ENCODE results near the gene DPYD.
A peak's percentile ranks its signal among the peaks of the same experiment; 100 is the strongest.

The DPYD gene

DNA sequence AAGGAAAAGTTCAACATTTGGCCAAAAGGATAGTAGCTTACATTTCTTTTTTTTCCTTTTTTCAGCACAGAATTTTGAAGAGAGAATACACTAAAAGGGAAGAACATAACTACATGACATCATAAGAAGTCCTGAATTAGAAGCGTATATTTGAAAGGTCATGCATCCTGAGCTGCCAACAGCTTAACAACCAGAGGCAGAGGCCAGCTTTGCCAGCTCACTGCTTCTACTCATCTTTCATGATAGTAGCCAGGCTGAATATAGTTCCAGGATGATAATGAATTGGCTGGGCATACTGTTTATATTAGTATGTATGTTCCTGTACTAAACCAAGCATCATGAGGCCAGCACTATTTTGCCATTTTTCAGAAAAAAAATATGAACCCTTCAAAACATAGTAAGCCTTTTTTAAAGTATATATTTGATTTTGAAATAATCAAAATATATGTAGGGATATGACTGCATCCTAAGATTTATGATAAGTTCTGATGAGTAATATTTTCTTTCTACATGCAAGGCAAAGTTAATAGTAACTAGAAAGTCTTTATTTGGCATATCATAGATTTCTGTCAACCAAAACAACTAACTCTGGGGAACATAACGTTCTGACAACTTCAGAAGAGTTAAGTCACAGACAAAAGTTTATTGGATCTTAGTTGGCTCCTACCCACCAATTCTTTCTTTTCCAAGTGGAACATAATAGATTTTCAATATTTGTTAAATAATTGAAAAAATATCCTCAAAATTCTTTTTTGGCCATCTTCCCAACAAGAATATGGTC, 123.2 kb downstream of the DPYD start:
- TF ChIP-seq, protein P1, sequence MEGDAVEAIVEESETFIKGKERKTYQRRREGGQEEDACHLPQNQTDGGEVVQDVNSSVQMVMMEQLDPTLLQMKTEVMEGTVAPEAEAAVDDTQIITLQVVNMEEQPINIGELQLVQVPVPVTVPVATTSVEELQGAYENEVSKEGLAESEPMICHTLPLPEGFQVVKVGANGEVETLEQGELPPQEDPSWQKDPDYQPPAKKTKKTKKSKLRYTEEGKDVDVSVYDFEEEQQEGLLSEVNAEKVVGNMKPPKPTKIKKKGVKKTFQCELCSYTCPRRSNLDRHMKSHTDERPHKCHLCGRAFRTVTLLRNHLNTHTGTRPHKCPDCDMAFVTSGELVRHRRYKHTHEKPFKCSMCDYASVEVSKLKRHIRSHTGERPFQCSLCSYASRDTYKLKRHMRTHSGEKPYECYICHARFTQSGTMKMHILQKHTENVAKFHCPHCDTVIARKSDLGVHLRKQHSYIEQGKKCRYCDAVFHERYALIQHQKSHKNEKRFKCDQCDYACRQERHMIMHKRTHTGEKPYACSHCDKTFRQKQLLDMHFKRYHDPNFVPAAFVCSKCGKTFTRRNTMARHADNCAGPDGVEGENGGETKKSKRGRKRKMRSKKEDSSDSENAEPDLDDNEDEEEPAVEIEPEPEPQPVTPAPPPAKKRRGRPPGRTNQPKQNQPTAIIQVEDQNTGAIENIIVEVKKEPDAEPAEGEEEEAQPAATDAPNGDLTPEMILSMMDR (IDR thresholded peaks at IDR 0.05) = no peak
- Histone ChIP-seq H3K4me3 (no peak overlapping the region), H3K27ac (peak overlapping the region; percentile 20 to 32), H3K27me3 (no peaks in the 10 kb centered on the region), H3K9me3 (no peaks in the 10 kb centered on the region), H3K4me1 (peaks cover 0 to 21% (median 4%) of the 10 kb centered on the region in 4 donors), H3K36me3 (no peaks in the 10 kb centered on the region)
- intact Hi-C loops (cut with DNase I; ENCODE audit: low total_unique reads) = no loop called here
- no peak for DNase-seq

DNA sequence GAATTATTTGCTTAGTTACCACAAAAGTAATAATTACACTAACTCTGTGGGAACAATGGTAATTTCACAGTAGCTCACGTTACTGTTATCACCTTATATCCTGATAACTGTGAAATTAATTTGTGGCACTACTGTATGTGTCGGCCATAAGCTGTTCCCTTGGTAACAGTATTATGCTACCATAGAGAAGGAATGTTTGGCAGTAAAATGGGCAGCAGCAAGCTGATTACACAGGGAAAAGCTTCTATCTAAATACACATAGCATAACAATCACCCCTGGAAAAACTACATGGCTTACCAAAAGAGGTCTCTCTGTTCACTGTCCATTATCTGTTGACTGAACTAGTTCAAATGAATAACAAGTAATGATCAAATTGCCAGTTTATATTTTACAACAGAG, 124.1 kb downstream of the DPYD start:
- no peak for DNase-seq
- intact Hi-C loops (cut with DNase I; ENCODE audit: low total_unique reads) = no loop called here
- H3K27ac ChIP-seq = peak overlapping the region; percentile 20 to 32

DNA sequence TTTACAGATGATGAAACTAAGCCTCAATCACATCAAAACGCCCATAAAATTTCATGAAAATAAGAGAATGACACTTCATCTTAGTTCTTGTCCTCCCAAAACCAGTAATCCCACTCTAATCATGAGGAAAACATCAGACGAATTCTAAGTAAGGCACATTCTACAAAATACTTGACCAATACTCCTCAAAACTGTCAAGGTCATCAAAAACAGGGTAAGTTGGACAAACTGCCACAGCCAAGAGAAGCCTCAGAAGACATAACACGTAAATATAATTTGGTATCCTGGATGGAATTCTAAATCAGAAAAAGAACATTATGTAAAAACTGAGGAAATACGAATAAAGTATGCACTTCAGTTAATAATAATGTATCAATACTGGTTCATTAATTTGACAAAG, 128.2 kb downstream of the DPYD start:
- H3K27me3 ChIP-seq = no peaks in the 10 kb centered on the region
- no peaks in the 10 kb centered on the region for H3K36me3 ChIP-seq
- no peak overlapping the region for H3K27ac ChIP-seq
- TF ChIP-seq, protein P1 (IDR thresholded peaks at IDR 0.05) = no peak
- intact Hi-C loops (cut with DNase I; ENCODE audit: low total_unique reads) = no loop called here
- H3K4me1 ChIP-seq = peaks cover 0 to 14% (median 4%) of the 10 kb centered on the region in 4 donors
- DNase-seq = no peak
- H3K9me3 ChIP-seq = no peaks in the 10 kb centered on the region
- no peak overlapping the region for H3K4me3 ChIP-seq

More for the DNA sequence above, 124.1 kb downstream of the DPYD start:
- H3K27me3 ChIP-seq = no peaks in the 10 kb centered on the region
- H3K4me1 ChIP-seq = peaks cover 0 to 21% (median 4%) of the 10 kb centered on the region in 4 donors
- H3K9me3 ChIP-seq = no peaks in the 10 kb centered on the region
- H3K36me3 ChIP-seq = no peaks in the 10 kb centered on the region
- TF ChIP-seq, protein P1 (IDR thresholded peaks at IDR 0.05) = no peak
- H3K4me3 ChIP-seq = no peak overlapping the region

DNA sequence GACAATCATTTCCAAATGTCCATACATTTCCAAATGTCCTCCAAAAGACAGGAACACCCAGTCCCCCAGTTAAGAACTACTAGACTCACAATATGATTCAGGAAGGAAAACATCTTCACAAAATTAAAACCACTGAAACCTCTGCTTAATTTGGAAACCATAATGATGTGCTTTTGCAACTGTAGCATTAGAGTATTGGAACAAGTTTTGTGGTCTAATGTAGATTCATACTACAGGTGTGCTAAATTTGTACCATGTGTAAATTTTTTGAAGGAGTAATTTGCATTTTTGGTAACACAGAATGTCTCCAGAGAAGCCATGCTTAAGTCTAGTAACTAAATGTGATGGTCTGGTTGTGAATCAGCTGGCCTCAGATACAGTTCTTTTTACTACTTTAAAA, 129.6 kb downstream of the DPYD start:
- H3K36me3 ChIP-seq = no peaks in the 10 kb centered on the region
- no peaks in the 10 kb centered on the region for H3K9me3 ChIP-seq
- H3K4me3 ChIP-seq = no peak overlapping the region
- no peak for DNase-seq
- H3K27ac ChIP-seq = no peak overlapping the region
- intact Hi-C loops (cut with DNase I; ENCODE audit: low total_unique reads) = no loop called here
- H3K4me1 ChIP-seq = no peaks in the 10 kb centered on the region
- H3K27me3 ChIP-seq = no peaks in the 10 kb centered on the region
- TF ChIP-seq, protein P1 (IDR thresholded peaks at IDR 0.05) = no peak

DNA sequence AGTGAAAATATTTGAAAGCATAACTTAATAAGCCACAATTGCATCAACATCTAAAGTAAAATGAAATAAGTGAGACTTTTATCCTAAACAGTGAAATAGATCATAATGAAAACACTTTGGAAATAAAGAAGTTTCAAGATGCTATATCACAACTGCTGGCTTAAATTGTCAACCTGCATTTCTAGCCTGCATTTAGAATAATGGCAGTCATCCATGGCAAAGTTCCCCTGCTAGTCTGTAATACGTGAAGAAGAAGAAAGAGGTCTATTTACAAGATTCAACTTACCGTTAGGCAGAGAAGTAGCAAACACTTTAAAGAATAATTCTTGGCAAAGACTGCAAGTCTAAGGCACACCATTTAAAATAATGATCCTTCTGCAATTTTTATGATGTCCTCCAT, 133.6 kb downstream of the DPYD start:
- H3K36me3 ChIP-seq = no peaks in the 10 kb centered on the region
- TF ChIP-seq, protein P1 (IDR thresholded peaks at IDR 0.05) = no peak
- no peak overlapping the region for H3K27ac ChIP-seq
- DNase-seq = no peak
- no peak overlapping the region for H3K4me3 ChIP-seq
- H3K4me1 ChIP-seq = no peaks in the 10 kb centered on the region
- intact Hi-C loops (cut with DNase I; ENCODE audit: low total_unique reads) = no loop called here
- H3K9me3 ChIP-seq = no peaks in the 10 kb centered on the region
- no peaks in the 10 kb centered on the region for H3K27me3 ChIP-seq
